ENCODE data around the gene ZNF441. TPM values are rescaled to one million over a fixed set of nuclear protein-coding genes. Genes with fewer than 3 reads are reported as not detected.
"Not testable (repeated sequence)": the region's sequence is repeated elsewhere in the genome, so short reads cannot be mapped to it uniquely, and the experiment has no call there.

ZNF441 gene
- total RNA-seq, 1 experiment from 2014 or later = 3.4 TPM

DNA sequence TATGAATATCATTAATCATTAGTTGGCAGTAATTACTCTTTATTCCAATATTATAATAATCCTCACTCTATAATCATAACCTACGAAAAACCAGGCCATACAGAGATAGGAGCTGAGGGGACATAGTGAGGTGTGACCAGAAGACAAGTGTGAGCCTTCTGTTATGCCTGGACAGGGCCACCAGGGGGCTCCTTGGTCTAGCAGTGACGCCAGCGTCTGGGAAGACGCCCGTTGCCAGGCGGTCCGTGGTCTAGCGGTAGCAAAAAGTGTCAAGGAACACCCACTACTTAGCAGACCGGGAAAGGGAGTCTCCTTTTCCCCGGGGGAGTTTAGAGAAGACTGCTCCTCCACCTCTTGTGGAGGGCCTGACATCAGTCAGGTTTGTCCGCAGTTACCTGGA, 4.7 kb downstream of the ZNF441 start:
- H3K4me1 Mint-ChIP-seq (ENCODE audit: insufficient read depth, unreplicated experiment); DNase-seq (ENCODE audit: unreplicated experiment); H3K27ac Mint-ChIP-seq (ENCODE audit: low read depth, unreplicated experiment); H3K27me3 Mint-ChIP-seq (ENCODE audit: insufficient read depth, unreplicated experiment); BruUV-seq (replicated peaks); intact Hi-C loops (cut with micrococcal nuclease); H3K36me3 Mint-ChIP-seq (ENCODE audit: insufficient read depth, unreplicated experiment); H3K4me3 Mint-ChIP-seq (ENCODE audit: unreplicated experiment): not testable (repeated sequence)
- H3K9me3 Mint-ChIP-seq (ENCODE audit: unreplicated experiment) = peaks cover 20% of the 10 kb centered on the region
- TF ChIP-seq, protein P1, sequence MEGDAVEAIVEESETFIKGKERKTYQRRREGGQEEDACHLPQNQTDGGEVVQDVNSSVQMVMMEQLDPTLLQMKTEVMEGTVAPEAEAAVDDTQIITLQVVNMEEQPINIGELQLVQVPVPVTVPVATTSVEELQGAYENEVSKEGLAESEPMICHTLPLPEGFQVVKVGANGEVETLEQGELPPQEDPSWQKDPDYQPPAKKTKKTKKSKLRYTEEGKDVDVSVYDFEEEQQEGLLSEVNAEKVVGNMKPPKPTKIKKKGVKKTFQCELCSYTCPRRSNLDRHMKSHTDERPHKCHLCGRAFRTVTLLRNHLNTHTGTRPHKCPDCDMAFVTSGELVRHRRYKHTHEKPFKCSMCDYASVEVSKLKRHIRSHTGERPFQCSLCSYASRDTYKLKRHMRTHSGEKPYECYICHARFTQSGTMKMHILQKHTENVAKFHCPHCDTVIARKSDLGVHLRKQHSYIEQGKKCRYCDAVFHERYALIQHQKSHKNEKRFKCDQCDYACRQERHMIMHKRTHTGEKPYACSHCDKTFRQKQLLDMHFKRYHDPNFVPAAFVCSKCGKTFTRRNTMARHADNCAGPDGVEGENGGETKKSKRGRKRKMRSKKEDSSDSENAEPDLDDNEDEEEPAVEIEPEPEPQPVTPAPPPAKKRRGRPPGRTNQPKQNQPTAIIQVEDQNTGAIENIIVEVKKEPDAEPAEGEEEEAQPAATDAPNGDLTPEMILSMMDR (IDR thresholded peaks at IDR 0.05; ENCODE audit: unreplicated experiment) = peak; percentile 15
- CTCF ChIA-PET = interaction anchor here (0.7 to 1.4 kb wide), 3 partner anchors 26 to 582 kb away, joined by 3 to 4 read pairs (median 3); partner anchors contain the start of gene ZNF491
- POLR2A ChIA-PET = interaction anchor here (0.9 kb wide), 1 partner anchor 26 kb away, joined by 3 read pairs; no protein-coding TSS in a partner anchor

DNA sequence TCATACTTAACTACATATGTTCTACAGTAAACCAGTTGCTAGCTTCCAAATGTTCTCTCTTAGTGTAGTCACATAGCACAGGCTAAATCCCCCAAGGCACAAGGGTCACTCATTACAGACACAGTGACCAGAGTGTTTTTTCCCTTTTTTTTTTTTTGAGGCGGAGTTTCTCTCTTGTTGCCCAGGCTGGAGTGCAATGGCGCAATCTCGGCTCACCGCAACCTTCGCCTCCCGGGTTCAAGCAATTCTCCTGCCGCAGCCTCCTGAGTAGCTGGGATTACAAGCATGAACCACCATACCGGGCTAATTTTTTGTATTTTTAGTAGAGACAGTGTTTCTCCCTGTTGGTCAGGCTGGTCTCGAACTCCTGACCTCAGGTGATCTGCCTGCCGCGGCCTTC, 9.9 kb downstream of the ZNF441 start:
- Mint-ChIP-seq H3K36me3 (ENCODE audit: insufficient read depth, unreplicated experiment) (peaks cover 45% of the 10 kb centered on the region), H3K9me3 (ENCODE audit: unreplicated experiment) (peaks cover 20% of the 10 kb centered on the region)
- H3K4me1 Mint-ChIP-seq (ENCODE audit: insufficient read depth, unreplicated experiment); intact Hi-C loops (cut with micrococcal nuclease); CTCF ChIA-PET; POLR2A ChIA-PET; H3K27ac Mint-ChIP-seq (ENCODE audit: low read depth, unreplicated experiment); H3K4me3 Mint-ChIP-seq (ENCODE audit: unreplicated experiment); DNase-seq (ENCODE audit: unreplicated experiment); BruUV-seq (replicated peaks); H3K27me3 Mint-ChIP-seq (ENCODE audit: insufficient read depth, unreplicated experiment): not testable (repeated sequence)

DNA sequence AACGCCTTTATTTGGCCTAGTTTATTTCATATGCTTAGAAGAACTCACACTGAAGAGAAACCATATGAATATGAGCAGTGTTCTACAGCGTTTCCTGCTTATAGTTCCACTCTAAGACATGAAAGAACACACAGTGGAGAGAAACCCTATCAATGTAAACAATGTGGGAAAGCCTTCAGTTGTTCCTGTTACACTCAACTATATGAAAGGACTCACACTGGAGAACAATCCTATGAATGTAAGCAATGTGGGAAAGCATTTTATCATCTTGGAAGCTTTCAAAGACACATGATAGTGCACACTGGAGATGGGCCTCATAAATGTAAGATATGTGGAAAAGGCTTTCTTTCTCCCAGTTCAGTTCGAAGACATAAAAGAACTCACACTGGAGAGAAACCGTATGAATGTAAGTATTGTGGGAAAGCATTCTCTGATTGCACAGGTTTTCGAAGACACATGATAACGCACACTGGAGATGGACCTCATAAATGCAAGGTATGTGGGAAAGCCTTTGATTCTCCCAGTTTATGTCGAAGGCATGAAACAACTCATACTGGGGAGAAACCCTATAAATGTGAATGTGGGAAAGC, 13.7 kb downstream of the ZNF441 start:
- ChIA-PET POLR2A (no interaction called here), CTCF (interaction anchor here (0.6 kb wide), 1 partner anchor 1184 kb away, joined by 3 read pairs; no protein-coding TSS in a partner anchor)
- Mint-ChIP-seq H3K27me3 (ENCODE audit: insufficient read depth, unreplicated experiment) (no peaks in the 10 kb centered on the region), H3K4me3 (ENCODE audit: unreplicated experiment) (no peak overlapping the region), H3K4me1 (ENCODE audit: insufficient read depth, unreplicated experiment) (no peaks in the 10 kb centered on the region), H3K27ac (ENCODE audit: low read depth, unreplicated experiment) (no peak overlapping the region), H3K9me3 (ENCODE audit: unreplicated experiment) (peaks cover 10% of the 10 kb centered on the region), H3K36me3 (ENCODE audit: insufficient read depth, unreplicated experiment) (peaks cover 50% of the 10 kb centered on the region)
- intact Hi-C loops (cut with micrococcal nuclease) = no loop called here
- no TSS peak for BruUV-seq (replicated peaks)
- TF ChIP-seq, protein P1 (IDR thresholded peaks at IDR 0.05; ENCODE audit: unreplicated experiment) = no peak
- no peak for DNase-seq (ENCODE audit: unreplicated experiment)

DNA sequence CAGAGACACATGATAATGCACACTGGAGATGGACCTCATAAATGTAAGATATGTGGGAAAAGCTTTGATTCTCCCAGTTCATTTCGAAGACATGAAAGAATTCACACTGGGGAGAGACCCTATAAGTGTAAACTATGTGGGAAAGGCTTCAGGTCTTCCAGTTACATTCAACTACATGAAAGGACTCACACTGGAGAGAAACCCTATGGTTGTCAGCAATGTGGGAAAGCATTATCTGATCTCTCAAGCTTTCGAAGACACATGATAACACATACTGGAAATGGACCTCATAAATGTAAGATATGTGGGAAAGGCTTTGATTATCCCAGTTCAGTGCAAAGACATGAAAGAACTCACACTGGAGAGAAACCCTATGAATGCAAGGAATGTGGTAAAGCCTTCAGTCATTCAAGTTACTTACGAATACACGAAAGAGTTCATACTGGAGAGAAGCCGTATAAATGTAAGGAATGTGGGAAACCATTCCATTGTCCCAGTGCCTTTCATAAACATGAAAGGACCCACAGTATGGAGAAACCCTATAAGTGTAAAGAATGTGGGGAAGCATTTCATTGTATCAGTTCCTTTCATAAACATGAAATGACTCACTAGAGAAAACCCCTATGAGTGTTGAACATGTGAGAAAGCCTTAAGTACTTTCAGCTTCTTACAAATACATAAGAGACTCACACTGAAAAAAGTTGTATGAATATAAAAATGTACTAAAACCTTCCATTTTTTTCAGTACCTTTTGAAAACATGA, 14.7 kb downstream of the ZNF441 start:
- DNase-seq (ENCODE audit: unreplicated experiment) = no peak
- Mint-ChIP-seq H3K27ac (ENCODE audit: low read depth, unreplicated experiment) (no peak overlapping the region), H3K27me3 (ENCODE audit: insufficient read depth, unreplicated experiment) (no peaks in the 10 kb centered on the region), H3K36me3 (ENCODE audit: insufficient read depth, unreplicated experiment) (peaks cover 50% of the 10 kb centered on the region), H3K4me3 (ENCODE audit: unreplicated experiment) (no peak overlapping the region), H3K9me3 (ENCODE audit: unreplicated experiment) (peaks cover 10% of the 10 kb centered on the region), H3K4me1 (ENCODE audit: insufficient read depth, unreplicated experiment) (no peaks in the 10 kb centered on the region)
- POLR2A ChIA-PET = interaction anchor here (0.6 kb wide), 1 partner anchor 513 kb away, joined by 3 read pairs; no protein-coding TSS in a partner anchor
- TF ChIP-seq, protein P1 (IDR thresholded peaks at IDR 0.05; ENCODE audit: unreplicated experiment) = no peak
- intact Hi-C loops (cut with micrococcal nuclease) = no loop called here
- no TSS peak for BruUV-seq (replicated peaks)
- CTCF ChIA-PET = interaction anchor here (1.6 kb wide), 1 partner anchor 16 kb away, joined by 4 read pairs; no protein-coding TSS in a partner anchor
